GM12874 (cell line): ENCODE data around the gene SMIM24.

Source experiments
- CTCF ChIP-seq: IDR thresholded peaks from 2 replicates; pipeline ENCODE4 v1.5.1; 2011; ENCODE audit warnings: low read depth, mild to moderate bottlenecking, control low read depth, low read length, moderate library complexity; ENCODE audit not compliant: insufficient read depth

SMIM24 gene

DNA sequence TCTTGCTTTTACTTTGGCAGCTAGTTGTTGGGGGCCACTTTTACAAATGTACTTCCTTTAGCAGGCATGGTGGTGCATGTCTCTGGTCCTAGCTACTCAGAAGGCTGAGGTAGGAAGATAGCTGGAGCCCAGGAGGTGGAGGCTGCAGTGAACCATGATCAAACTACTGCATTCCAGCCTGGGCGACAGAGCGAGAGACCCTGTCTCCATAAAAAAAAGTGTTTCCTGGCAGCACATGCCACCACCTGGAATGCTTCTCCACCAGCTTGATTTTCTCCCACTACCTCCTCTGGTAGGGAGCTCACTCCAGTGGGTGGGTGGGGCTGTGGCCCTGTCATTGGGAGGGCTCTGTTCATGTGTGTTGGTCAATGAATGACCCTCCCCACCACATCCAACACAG lies 38.3 kb upstream of the SMIM24 start:
- no peak for TF ChIP-seq CTCF

DNA sequence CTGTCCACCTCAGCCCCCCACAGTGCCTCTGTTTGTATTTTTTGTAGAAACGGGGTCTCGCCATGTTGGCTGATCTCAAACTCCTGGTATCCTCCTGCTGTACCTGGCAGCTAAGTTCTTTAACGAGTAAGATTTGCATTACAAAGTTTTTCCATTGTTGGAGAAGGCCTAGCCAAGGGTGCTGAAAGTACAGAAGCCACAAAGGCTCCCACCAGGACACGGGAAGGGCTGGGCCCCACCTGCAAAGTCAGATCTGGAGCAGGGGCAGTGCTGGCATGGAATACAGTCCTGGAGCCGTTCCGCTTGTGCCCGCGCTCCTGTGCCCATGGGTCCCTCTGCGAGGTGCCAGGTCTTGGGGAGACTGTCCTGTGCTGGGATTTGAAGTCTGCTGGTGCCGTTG lies 37.9 kb upstream of the SMIM24 start:
- no peak for TF ChIP-seq CTCF

DNA sequence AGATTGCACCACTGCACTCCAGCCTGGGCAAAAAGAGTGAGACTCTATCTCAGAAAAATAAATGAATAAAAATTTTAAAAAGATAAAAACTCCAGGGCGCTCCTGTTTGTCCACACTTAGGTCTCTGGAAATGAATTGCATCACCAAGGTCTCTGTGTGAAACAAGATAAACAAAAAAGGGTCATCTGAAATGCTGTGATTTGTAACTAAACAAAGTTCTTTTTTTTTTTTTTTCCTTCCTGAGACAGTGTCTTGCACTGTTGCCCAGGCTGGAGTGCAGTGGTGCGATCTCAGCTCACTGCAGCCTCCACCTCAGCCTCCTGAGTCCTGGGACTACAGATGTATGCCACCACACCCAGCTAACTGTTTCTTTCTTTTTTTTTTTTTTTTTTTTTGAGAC lies 37.3 kb upstream of the SMIM24 start:
- no peak for TF ChIP-seq CTCF

GRCh38 chr19:3516675-3517207 lies 36.4 kb upstream of the SMIM24 start:
- TF ChIP-seq CTCF = no peak

GRCh38 chr19:3515891-3516422 lies 35.6 kb upstream of the SMIM24 start:
- TF ChIP-seq CTCF = no peak

- TF ChIP-seq CTCF = no peak
Measured at GRCh38 chr19:3514930-3515329, 34.6 kb upstream of the SMIM24 start.

DNA sequence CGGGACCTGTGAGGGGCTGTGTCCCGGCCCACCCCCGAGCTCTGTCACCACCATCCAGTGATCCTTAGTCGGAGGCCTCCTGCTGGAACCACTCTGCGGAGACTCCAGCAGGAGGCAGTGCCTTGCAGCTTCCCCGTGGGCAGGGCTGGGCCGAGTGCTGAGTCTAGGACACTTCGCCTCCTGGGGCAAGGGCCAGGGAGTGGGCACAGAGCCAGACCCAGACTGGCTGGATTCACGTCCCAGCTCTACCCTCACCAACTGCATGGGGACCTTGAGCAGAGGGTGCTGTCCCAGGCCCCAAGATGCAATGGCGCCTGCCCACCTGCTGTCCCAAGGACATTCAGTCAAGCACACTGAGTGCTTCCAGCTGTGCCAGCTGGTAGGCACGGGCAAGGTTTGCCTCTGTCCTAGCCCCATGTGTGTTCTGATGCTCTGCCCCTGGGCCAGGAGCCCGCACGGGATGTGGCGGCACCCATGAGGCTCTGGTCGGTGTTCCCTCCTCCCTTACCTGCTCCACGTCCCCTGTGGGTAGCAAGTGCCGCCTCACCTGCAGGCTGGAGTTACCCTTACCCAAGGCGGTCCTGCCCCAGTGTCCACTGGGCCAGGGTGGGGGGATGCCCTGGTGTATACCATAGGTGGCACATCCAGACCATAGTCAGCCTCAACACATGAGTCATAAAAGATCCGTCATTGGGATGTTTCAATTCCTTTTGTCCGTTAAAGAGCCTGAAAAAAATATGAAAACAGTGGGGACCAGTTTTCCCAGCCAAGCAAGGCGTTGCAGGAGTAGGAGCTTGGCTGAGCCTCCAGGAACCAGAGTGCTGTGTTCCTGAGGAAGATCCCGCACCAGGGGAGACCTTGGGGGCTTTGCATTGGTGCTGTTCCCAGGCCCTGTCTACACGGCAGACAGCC lies 33.2 kb upstream of the SMIM24 start:
- no peak for TF ChIP-seq CTCF
